GM12878 (cell line): ENCODE results near the gene COL6A1. TPM values are rescaled to one million over a fixed set of nuclear protein-coding genes. Genes with fewer than 3 reads are reported as not detected.

Experiments
- ATAC-seq: fragments of 200-7000 bp; cut with Tn5 transposase; 3 replicates; pipeline ENCODE4 v1.9.1; 2020; ENCODE audit warnings: mild to moderate bottlenecking, moderate library complexity
- BruUV-seq: library from RNA; stranded (reverse); fragments of 400-500 nt; replicated peaks from 2 replicates; lab custom pipeline; 2021; lab: Mats Ljungman, UMichigan
- CTCF ChIA-PET: fragments of 300-600 bp; sonication (Branson Sonifier 250); formaldehyde crosslinking; extraction: SDS; loops from one replicate; lab custom pipeline; 2021; ENCODE audit warnings: inconsistent platforms; lab: Yijun Ruan, JAX
- POLR2A ChIA-PET: fragments of 350-600 bp; formaldehyde crosslinking; extraction: SDS; loops from one replicate; lab custom pipeline; 2021; ENCODE audit warnings: inconsistent platforms; lab: Charles Lee
- RAD21 ChIA-PET: fragments of 300-600 bp; sonication (Branson Sonifier 250); formaldehyde crosslinking; loops from one replicate; lab custom pipeline; 2023; ENCODE audit warnings: antibody characterized with exemption; ENCODE audit not compliant: unreplicated experiment; lab: Charles Lee
- SMC1A ChIA-PET: fragments of 300-600 bp; sonication (Branson Sonifier 250); formaldehyde crosslinking; loops from one replicate; lab custom pipeline; 2023; ENCODE audit not compliant: unreplicated experiment, uncharacterized antibody; lab: Charles Lee
- DNase-seq: peaks from one replicate; pipeline ENCODE4 v3.0.0-alpha.2; 2011; ENCODE audit warnings: low read depth, low spot score
- FAIRE-seq: peaks from 3 replicates; lab custom pipeline; 2011; peaks lifted over from hg19 to GRCh38; lab: Jason Lieb, UNC
- H2AFZ ChIP-seq: 2 replicates; pipeline ENCODE4 v1.6.0; 2011; ENCODE audit warnings: low read depth, low read length, control low read depth; ENCODE audit not compliant: control insufficient read depth
- H3K27ac ChIP-seq: 2 replicates; pipeline ENCODE4 v1.5.1; 2011; ENCODE audit warnings: control low read depth; ENCODE audit not compliant: control insufficient read depth, insufficient read depth
- H3K27me3 ChIP-seq, 2 experiments: replicated peaks in 1 of 2; 2 replicates each; pipeline versions ENCODE4 v1.6.0 to v1.6.1; 2011; ENCODE audit warnings: low read length in 1 of 2; ENCODE audit not compliant: control insufficient read depth in 2 of 2, insufficient read depth in 2 of 2
- H3K36me3 ChIP-seq, 2 experiments: 2 replicates each; pipeline ENCODE4 v1.5.1; 2011; ENCODE audit warnings: low read length in 1 of 2; ENCODE audit not compliant: control insufficient read depth in 2 of 2, insufficient read depth in 2 of 2
- H3K4me1 ChIP-seq: 2 replicates; pipeline ENCODE4 v1.6.1; 2011; ENCODE audit warnings: mild to moderate bottlenecking, low read length, moderate library complexity, mixed read lengths; ENCODE audit not compliant: control insufficient read depth, insufficient read depth
- H3K4me2 ChIP-seq: 2 replicates; pipeline ENCODE4 v1.6.0; 2011; ENCODE audit warnings: control low read depth; ENCODE audit not compliant: control insufficient read depth, insufficient read depth
- H3K4me3 ChIP-seq: fragments of 200-600 bp; sonication (generic); 2 replicates; pipeline ENCODE4 v1.5.1; 2016
- H3K79me2 ChIP-seq: 2 replicates; pipeline ENCODE4 v1.6.0; 2011; ENCODE audit warnings: low read length; ENCODE audit not compliant: control insufficient read depth, insufficient read depth
- H3K9ac ChIP-seq: 2 replicates; pipeline ENCODE4 v1.8.0; 2011; ENCODE audit warnings: low read length, control low read depth, mixed read lengths; ENCODE audit not compliant: control insufficient read depth, insufficient read depth
- H3K9me3 ChIP-seq: replicated peaks from 3 replicates; pipeline ENCODE4 v1.5.1; 2011; ENCODE audit warnings: mild to moderate bottlenecking, low read length; ENCODE audit not compliant: control insufficient read depth, insufficient read depth
- H4K20me1 ChIP-seq: 2 replicates; pipeline ENCODE4 v1.6.0; 2011; ENCODE audit not compliant: control insufficient read depth, insufficient read depth
- BMI1 ChIP-seq: fragments of 450-650 bp; IDR thresholded peaks from 2 replicates; pipeline ENCODE4 v1.6.1; 2016; ENCODE audit warnings: mild to moderate bottlenecking, moderate library complexity, borderline replicate concordance
- CHD2 ChIP-seq: IDR thresholded peaks from 2 replicates; pipeline ENCODE4 v1.6.1; 2011; ENCODE audit warnings: low read depth, low read length, improper control_type of control experiment, borderline replicate concordance
- DPF2 ChIP-seq: fragments of 450-650 bp; IDR thresholded peaks from 2 replicates; pipeline ENCODE4 v1.6.1; 2017; ENCODE audit warnings: mild to moderate bottlenecking
- ETV6 ChIP-seq, 2 experiments: fragments of 450-650 bp in 1 of 2; IDR thresholded peaks in 1 of 2; conservative IDR thresholded peaks in 1 of 2; 2 replicates each; pipeline ENCODE4 v1.6.1; 2014; ENCODE audit warnings: antibody characterized with exemption in 1 of 2, borderline replicate concordance in 1 of 2, low read depth in 1 of 2, mild to moderate bottlenecking in 1 of 2, moderate library complexity in 1 of 2
- GATAD2B ChIP-seq: fragments of 450-650 bp; conservative IDR thresholded peaks from 2 replicates; pipeline ENCODE4 v1.6.1; 2017; ENCODE audit warnings: low read depth, mild to moderate bottlenecking, moderate library complexity
- IRF5 ChIP-seq: fragments of 450-650 bp; IDR thresholded peaks from 2 replicates; pipeline ENCODE4 v1.6.1; 2017; ENCODE audit warnings: borderline replicate concordance
- JUNB ChIP-seq: IDR thresholded peaks from 2 replicates; pipeline ENCODE4 v1.6.1; 2016; ENCODE audit warnings: antibody characterized with exemption, mild to moderate bottlenecking
- NKRF ChIP-seq: fragments of 450-650 bp; conservative IDR thresholded peaks from 2 replicates; pipeline ENCODE4 v1.6.1; 2017; ENCODE audit warnings: mild to moderate bottlenecking, moderate library complexity
- NR2C1 ChIP-seq: fragments of 450-650 bp; IDR thresholded peaks from 2 replicates; pipeline ENCODE4 v1.6.1; 2017; ENCODE audit warnings: antibody characterized with exemption, mild to moderate bottlenecking, moderate library complexity
- PKNOX1 ChIP-seq: fragments of 450-650 bp; IDR thresholded peaks from 2 replicates; pipeline ENCODE4 v1.6.1; 2016; ENCODE audit warnings: mild to moderate bottlenecking
- POLR2A ChIP-seq: IDR thresholded peaks from 2 replicates; pipeline ENCODE4 v1.6.1; 2011; ENCODE audit warnings: low read depth, mild to moderate bottlenecking, low read length
- RCOR1 ChIP-seq: conservative IDR thresholded peaks from 2 replicates; pipeline ENCODE4 v1.6.1; 2012; ENCODE audit warnings: low read depth, low read length, improper control_type of control experiment
- SMARCA5 ChIP-seq: fragments of 450-650 bp; IDR thresholded peaks from 2 replicates; pipeline ENCODE4 v1.6.1; 2017; ENCODE audit warnings: mild to moderate bottlenecking
- SREBF2 ChIP-seq: IDR thresholded peaks from 2 replicates; pipeline ENCODE4 v1.6.1; 2012; ENCODE audit warnings: mild to moderate bottlenecking, low read length
- TCF7 ChIP-seq: IDR thresholded peaks from 2 replicates; pipeline ENCODE4 v1.6.1; 2014; ENCODE audit warnings: antibody characterized with exemption, borderline replicate concordance
- YBX1 ChIP-seq: fragments of 450-650 bp; IDR thresholded peaks from 2 replicates; pipeline ENCODE4 v1.6.1; 2016; ENCODE audit warnings: antibody characterized with exemption
- WGBS: methylation state at CpG from one replicate; pipeline ENCODE4 v1.1.6; 2016; ENCODE audit warnings: low lambda C conversion rate; ENCODE audit not compliant: insufficient replicate concordance, insufficient coverage; ENCODE audit errors: missing lambda C conversion rate; 5-methylcytosine and 5-hydroxymethylcytosine counted together
- in situ Hi-C: fragments of 300-500 bp; cut with MboI; formaldehyde crosslinking; loops from 9 replicates; pipeline ENCODE4 v1.14.3; 2018; ENCODE audit warnings: mixed read lengths
- intact Hi-C: fragments of 100-400 bp; cut with micrococcal nuclease; formaldehyde crosslinking; loops from one replicate; pipeline ENCODE4 v1.14.2; 2022; ENCODE audit not compliant: unreplicated experiment
- polyA plus RNA-seq, 11 experiments: library from polyadenylated mRNA; depleted of rRNA in 4 of 11; unstranded in 6 of 11; stranded (reverse) in 5 of 11; fragments of >200 nt; fragmentation: Nextera tagmentation in 4 of 11; fragmentation: Illumina TruSeq in 1 of 11; extraction: Ambion mirVana in 4 of 11; extraction: Trizol in 1 of 11; gene quantifications; 1 replicate in 1 of 11; 2 replicates in 10 of 11; pipeline versions ENCODE4 v1.2.1 to v1.2.3, GENCODE V29; 2011 to 2016; ENCODE audit warnings: inconsistent platforms in 2 of 11, missing spikeins in 2 of 11, low read depth in 1 of 11
- total RNA-seq, 4 experiments: library from RNA; depleted of rRNA in 3 of 4; stranded (reverse); fragments of >200 nt in 3 of 4; fragmentation: Illumina TruSeq in 1 of 4; extraction: Trizol in 1 of 4; gene quantifications; 2 replicates each; pipeline versions ENCODE4 v1.2.1 to v1.2.3, GENCODE V29; 2013 to 2021

Gene COL6A1
- total and polyA plus RNA-seq, 10 of the 15 experiments (the other 5 are each of a cell fraction or from before 2014, with no cell fraction given): 0.12 to 1.3 (median 0.20) TPM; not detected in 7

- no peak for TF ChIP-seq IRF5
- no peak for TF ChIP-seq CHD2
These were observed 655 bp downstream of the COL6A1 start (continued) for GRCh38 chr21:45982092-45982757.

GRCh38 chr21:45982758-45983648, 1.4 kb downstream of the COL6A1 start:
- TF ChIP-seq RCOR1 (no peak), GATAD2B (no peak), NKRF (no peak), SMARCA5 (no peak), ETV6 (conservative IDR thresholded peaks at IDR 0.05 in 1 of 2, IDR thresholded peaks at IDR 0.05 in 1 of 2; ENCODE audit: borderline replicate concordance in 1 of 2, low read depth in 1 of 2) (no peak), BMI1 (no peak), PKNOX1 (no peak), JUNB (no peak), SREBF2 (no peak), DPF2 (no peak), NR2C1 (no peak), POLR2A (no peak), YBX1 (no peak), TCF7 (no peak)
- TF ChIP-seq, all 136 proteins: peak for 0
- intact Hi-C loops: no loop called here
- no peak overlapping the region for H3K4me3 ChIP-seq
- no peaks in the 10 kb centered on the region for H3K79me2 ChIP-seq
- 49% methylated on average over 41 of the region's 45 CpGs for WGBS
- H3K27me3 ChIP-seq: peaks cover 0 to 3% of the 10 kb centered on the region in 2 experiments; a peak in 2 of 4 replicates
- H3K4me1 ChIP-seq: no peaks in the 10 kb centered on the region; the same call in 1 of the 2 replicates
- no peak overlapping the region for H3K27ac ChIP-seq
- DNase-seq (no peak), FAIRE-seq (no peak), ATAC-seq (no peak)
- ChIA-PET POLR2A (no interaction called here), CTCF (no interaction called here), SMC1A (no interaction called here), RAD21 (no interaction called here)
- H3K9me3 ChIP-seq: no peaks in the 10 kb centered on the region
- in situ Hi-C loops: no loop called here
- no peak overlapping the region for H3K9ac ChIP-seq
- H2AFZ ChIP-seq: no peak overlapping the region
- no peaks in the 10 kb centered on the region for H3K36me3 ChIP-seq
- H3K4me2 ChIP-seq: no peak overlapping the region
- no TSS peak for BruUV-seq
- no peaks in the 10 kb centered on the region for H4K20me1 ChIP-seq
